C1 segment of cervical spinal cord (tissue), 14 donors: Measurements from ENCODE around the gene CD2AP.
"Not testable (repeated sequence)": the region's sequence is repeated elsewhere in the genome, so short reads cannot be mapped to it uniquely, and the experiment has no call there.

ENCODE experiments used
- DNase-seq, 14 donors: peaks; one replicate each; lab custom pipeline; 2025; lab: John Stamatoyannopoulos, UW

The CD2AP gene

DNA sequence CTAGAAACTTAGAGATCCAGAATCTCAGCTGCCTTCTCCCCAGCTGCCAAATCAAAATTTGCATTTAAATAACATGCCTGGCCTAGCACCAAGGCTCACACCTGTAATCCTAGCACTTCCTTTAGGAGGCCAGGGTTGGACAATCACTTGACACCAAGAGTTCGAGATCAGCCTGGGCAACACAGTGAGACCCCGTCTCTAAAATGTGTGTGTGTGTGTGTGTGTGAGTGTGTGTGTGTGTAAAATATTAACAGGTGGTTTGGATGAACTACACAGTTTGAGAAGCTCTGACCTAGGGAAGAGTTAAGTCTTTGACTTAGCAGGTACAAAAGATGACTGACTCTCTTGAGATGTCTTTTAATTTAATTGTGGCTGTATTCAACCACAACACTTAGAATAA, 20.2 kb upstream of the CD2AP start:
- DNase-seq, result no peak

DNA sequence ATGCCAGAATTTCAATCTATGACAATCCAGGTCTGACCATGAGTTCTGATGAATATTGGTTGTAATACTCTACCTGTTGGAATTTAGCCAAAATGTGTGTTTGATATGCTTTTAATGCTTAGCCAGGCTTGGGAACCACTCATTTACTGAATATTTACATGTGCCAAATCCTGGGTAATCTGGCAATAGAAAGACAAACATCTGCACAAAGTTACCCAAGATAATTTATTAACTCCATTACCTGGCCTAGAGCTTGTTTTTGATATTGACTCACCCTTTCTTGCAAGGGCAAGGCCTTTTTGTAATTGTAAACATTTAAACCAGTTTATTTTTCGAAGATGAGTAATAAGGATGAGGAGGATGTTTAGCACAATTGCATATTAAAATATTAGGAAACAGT, 13.5 kb upstream of the CD2AP start:
- DNase-seq, result no peak

DNA sequence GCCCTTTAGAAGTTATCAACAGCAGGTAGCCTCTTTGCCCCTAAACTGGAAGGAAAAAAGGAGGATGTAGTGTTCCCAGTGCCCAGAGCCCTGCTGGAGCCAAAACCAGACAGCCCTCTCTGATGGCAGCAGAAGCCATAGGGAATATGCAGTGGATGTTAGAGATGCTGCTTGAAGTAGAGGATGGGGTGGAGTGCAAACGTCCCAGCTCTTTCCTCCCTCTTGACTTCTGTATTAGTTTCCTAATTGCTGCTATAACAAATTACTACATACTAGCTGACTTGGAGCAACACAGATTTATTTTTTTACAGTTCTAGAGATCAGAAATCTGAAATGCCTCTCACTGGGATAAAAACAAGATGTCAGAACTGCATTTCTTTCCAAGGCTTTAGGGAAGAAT, 12.5 kb upstream of the CD2AP start:
- DNase-seq, result no peak

DNA sequence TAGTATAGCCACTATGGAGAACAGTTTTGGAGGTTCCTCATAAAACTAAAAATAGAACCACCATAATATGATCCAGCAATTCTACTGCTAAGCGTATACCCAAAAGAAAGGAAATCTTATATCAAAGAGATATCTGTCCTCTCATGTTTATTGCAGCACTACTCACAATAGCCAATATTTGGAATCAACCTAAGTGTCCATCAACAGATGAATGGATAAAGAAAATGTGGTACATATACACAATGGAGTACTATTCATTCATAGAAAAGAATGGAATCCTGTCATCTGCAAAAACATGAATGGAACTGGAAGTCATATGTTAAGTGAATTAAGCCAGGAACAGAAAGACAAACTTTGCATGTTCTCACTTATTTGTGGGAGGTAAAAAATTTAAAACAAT, 5.7 kb upstream of the CD2AP start:
- DNase-seq, result no peak

GRCh38 chr6:47473791-47474346, 3.7 kb upstream of the CD2AP start:
- DNase-seq, result no peak

GRCh38 chr6:47475319-47475816, 2.2 kb upstream of the CD2AP start:
- DNase-seq, result no peak

GRCh38 chr6:47476781-47477496, 650 bp upstream of the CD2AP start:
- DNase-seq, result no peak

DNA sequence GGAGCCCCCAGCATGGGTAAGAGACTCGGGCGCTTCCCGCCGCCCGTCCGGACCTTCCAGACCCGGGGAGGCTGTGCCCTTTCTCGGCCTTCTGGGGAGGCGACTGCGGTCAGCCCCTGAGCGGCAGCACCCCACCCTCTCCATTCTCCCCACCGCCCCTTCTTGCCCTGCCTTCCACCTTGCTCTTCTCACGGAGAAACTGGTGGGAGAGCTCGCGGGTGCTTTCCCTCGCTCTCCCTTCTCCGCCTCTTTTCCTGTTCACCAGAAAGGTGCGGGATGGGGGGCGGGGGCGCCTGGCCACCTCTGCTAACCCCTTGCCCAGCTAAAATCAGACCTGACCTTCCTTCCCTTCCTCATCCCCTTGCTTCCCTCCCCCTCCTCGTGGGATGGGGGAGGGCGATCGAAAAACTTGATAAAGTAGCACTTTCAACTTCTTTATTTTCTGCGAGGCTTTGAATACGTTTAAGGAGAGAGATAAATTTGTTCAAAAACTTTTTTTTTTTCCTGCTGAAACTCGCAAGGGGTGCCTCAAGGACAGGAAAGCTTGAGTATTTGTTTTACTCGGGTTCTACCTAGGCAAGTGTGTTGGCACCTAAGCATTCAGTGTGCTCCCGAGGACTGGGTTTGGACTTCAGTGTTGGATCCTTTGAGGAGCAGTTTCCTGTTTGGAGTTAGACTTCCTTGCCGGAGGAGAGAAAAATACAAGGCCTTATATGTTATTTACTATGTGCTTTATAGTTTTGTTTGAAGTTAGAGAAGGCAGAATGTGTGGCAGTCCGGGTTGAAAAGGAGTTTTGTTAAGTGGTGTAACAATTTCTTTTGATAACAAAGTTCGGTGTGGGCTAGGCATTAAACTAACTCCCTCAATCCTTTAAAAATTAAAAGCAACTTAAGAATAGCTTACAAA, 897 bp downstream of the CD2AP start:
- DNase-seq, result peak in 6 of 14 donors; percentile 27 to 73 (median 64)

- DNase-seq, result no peak
These were observed 1.5 kb downstream of the CD2AP start for GRCh38 chr6:47479140-47479508.

DNA sequence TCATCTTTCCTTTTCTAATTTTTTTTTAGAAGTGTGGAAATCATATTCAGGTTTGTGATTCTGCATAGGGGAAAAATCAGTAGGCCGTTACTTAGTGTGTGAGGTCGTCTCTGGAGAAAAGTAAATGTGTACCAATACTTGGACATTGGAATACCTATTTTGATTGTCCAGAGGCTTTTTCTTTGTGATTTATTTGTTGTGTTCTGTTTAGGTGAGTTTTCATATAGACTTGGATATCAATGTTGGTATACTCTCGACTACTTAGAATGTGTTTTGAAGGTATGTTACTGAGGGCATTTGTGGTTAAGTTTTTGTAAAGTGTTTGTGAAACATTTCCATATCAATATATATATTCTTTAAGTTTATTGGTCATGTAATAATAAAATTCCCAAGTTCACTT, 2.3 kb downstream of the CD2AP start:
- no peak for DNase-seq

GRCh38 chr6:47481213-47481612, 3.6 kb downstream of the CD2AP start:
- DNase-seq, result not testable (repeated sequence)

DNA sequence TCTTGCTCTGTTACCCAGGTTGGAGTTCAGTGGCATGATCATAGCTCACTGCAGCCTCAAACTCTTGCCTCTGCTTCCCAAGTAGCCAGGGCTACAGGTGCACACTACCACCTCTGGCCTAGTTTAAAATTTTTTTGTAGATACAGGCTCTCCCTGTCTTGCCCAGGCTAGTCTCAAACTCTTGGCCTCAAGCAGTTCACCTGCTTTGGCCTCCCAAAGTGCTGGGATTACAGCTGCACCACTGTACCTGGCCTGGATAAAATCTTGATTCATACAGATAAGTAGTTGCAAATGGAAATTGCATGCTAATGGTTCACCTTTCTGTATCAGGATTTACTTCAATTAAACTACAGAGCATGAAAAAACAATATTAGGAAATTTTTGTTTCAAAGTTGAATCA, 4.2 kb downstream of the CD2AP start:
- no peak for DNase-seq

- no peak for DNase-seq
These were observed 5.9 kb downstream of the CD2AP start for GRCh38 chr6:47483516-47483852.

GRCh38 chr6:47483853-47484546, 6.4 kb downstream of the CD2AP start:
- DNase-seq, result no peak

GRCh38 chr6:47484616-47485015, 7.0 kb downstream of the CD2AP start:
- no peak for DNase-seq

- DNase-seq, result no peak
These were observed 7.5 kb downstream of the CD2AP start for GRCh38 chr6:47485083-47485482.

DNA sequence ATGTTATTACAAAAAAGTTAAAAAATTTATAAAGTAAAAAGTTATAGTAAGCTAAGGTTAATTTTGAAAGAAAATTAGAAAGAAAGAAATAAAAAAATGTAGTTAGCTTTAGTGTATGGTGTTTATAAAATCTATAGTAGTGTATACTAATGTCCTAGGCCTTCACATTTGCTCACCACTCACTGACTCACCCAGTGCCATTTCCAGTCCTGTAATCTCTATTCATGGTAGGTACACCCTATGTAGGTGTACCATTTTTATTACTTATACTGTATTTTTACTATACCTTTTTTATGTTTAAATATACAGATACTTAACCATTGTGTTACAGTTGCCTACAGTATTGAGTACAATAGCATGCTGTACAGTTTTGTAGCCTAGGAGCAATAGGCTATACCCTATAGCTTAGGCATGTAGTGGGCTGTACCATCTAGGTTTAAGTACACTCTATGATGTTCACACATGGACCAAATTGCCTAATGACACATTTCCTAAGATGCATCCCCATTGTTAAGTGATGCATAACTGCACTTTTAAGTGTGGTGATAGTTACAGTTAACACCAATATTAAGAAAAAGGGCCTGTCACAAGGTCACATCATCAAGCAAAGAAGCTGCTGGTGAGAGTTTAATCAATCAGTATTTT, 8.0 kb downstream of the CD2AP start:
- no peak for DNase-seq

- no peak for DNase-seq
These were observed 12.4 kb downstream of the CD2AP start for GRCh38 chr6:47489995-47490394.

DNA sequence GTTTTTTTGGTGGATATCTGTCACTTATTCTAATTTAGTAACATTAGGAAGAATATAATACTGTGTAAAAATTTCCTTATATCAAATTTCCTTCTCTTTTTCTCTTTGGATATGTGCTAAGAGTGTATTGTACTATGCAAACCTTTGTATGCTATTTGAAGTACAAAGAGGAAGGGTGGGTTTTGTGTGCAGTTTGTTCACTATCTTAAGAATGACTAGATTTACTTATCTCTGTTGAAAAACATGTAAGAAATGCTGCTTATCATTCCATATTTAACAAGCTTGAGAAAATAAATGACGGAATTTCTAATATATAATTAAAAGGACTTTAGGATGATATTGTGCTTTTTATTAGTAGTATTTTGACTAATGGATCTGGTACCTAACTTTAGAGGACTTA, 13.1 kb downstream of the CD2AP start:
- DNase-seq, result no peak

GRCh38 chr6:47492355-47492754, 14.8 kb downstream of the CD2AP start:
- DNase-seq, result no peak

DNA sequence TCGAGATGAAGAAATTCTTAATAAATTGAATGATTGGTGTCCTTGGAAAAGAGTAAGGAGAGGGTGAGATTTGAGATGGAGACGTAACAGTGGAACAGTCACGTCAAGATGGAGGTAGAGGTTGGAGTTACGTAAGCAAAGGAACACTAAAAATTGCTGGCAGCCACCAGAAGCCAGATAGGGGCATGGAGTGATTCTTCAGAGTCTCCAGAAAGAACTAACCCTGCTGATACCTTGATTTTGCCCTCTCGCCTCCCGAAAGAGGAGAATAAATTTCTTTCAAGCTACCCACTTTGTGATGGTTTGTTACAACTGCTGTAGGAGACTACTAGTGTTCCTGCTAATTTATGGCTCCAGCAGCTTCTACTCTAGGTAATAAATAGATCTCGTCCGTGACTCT, 17.6 kb downstream of the CD2AP start:
- DNase-seq, result no peak
